Psoas muscle (tissue), 8 donors: ENCODE measurements around the gene GIMAP2. TPM values are rescaled to one million over a fixed set of nuclear protein-coding genes. Genes with fewer than 3 reads are reported as not detected.
A peak's percentile ranks its signal among the peaks of the same experiment; 100 is the strongest.

Source experiments
- ATAC-seq, 4 donors: fragments of 200-7000 bp; cut with Tn5 transposase; one replicate each; pipeline ENCODE4 v1.9.1; 2020; ENCODE audit warnings: moderate library complexity in 3 of 4, mild to moderate bottlenecking in 2 of 4
- DNase-seq, 2 donors: peaks; one replicate each; pipeline ENCODE4 v3.0.0-alpha.2; 2020
- H3K27ac ChIP-seq: fragments of 200-600 bp; one replicate; pipeline ENCODE4 v1.8.0; 2022
- H3K27me3 ChIP-seq, 3 donors: fragments of 200-600 bp in 1 of 3; one replicate each; pipeline versions ENCODE4 v1.6.1 to v1.8.0; 2013 to 2022; ENCODE audit warnings: low read length in 2 of 3, mild to moderate bottlenecking in 2 of 3, moderate library complexity in 1 of 3; ENCODE audit not compliant: insufficient read depth in 3 of 3
- H3K36me3 ChIP-seq, 2 donors: fragments of 200-600 bp in 1 of 2; one replicate each; pipeline versions ENCODE4 v1.6.1 to v1.8.0; 2013 to 2022; ENCODE audit warnings: low read depth in 1 of 2, mild to moderate bottlenecking in 1 of 2, moderate library complexity in 1 of 2; ENCODE audit not compliant: insufficient read depth in 1 of 2
- H3K4me1 ChIP-seq: fragments of 200-600 bp; one replicate; pipeline ENCODE4 v1.8.0; 2022
- H3K4me3 ChIP-seq: fragments of 200-600 bp; one replicate; pipeline ENCODE4 v1.8.0; 2022; ENCODE audit warnings: mild to moderate bottlenecking
- H3K9me3 ChIP-seq: fragments of 200-600 bp; one replicate; pipeline ENCODE4 v1.8.0; 2022
- WGBS, 3 donors: extraction: QIAGEN DNeasy Blood & Tissue Kit; methylation state at CpG; one replicate each; pipeline versions ENCODE4 v1.1.6 to v1.1.7; 2013; 5-methylcytosine and 5-hydroxymethylcytosine counted together
- intact Hi-C, 2 donors: fragments of 100-400 bp; cut with DNase I; formaldehyde crosslinking; loops; one replicate each; pipeline versions ENCODE4 v1.11.0 to v1.14.2; 2022
- polyA plus RNA-seq, 3 donors: library from polyadenylated mRNA; stranded (reverse); fragments of 200-250 nt; gene quantifications; one replicate each; pipeline ENCODE4 v1.2.3, GENCODE V29; 2013
- total RNA-seq, 4 donors: library from RNA; stranded (reverse); fragmentation: NEBNext Ultra II Directional in 2 of 4; extraction: Animal tissue kit (Norgen Biotek cat#: 25700) in 2 of 4; gene quantifications; one replicate each; pipeline versions ENCODE4 v1.2.1 to v1.2.4, GENCODE V29; 2021 to 2023
- TF ChIP-seq, protein P1 (sequence below): fragments of 200-600 bp; IDR thresholded peaks from one replicate; pipeline ENCODE4 v1.8.0; 2022; ENCODE audit warnings: antibody characterized with exemption
- donor health status: healthy with polysubstance abuse.
- donor health status: DM: no; HTN: no; CAD: no; lungs with moderate emphysema.
- donor health status: Bipolar disorder and iron deficiency.
- donor health status: healthy.
- donor health status: DM: yes; HTN: yes; CAD: no.
- donor health status: DM: no; HTN: no; CAD: no.
- donor health status: DM: no; HTN: no; CAD: no.
- donor health status: DM: yes; HTN: yes; CAD: no.

GIMAP2 gene
- total and polyA plus RNA-seq, 7 donors, result 1.4 to 5.3 (median 2.3) TPM

DNA sequence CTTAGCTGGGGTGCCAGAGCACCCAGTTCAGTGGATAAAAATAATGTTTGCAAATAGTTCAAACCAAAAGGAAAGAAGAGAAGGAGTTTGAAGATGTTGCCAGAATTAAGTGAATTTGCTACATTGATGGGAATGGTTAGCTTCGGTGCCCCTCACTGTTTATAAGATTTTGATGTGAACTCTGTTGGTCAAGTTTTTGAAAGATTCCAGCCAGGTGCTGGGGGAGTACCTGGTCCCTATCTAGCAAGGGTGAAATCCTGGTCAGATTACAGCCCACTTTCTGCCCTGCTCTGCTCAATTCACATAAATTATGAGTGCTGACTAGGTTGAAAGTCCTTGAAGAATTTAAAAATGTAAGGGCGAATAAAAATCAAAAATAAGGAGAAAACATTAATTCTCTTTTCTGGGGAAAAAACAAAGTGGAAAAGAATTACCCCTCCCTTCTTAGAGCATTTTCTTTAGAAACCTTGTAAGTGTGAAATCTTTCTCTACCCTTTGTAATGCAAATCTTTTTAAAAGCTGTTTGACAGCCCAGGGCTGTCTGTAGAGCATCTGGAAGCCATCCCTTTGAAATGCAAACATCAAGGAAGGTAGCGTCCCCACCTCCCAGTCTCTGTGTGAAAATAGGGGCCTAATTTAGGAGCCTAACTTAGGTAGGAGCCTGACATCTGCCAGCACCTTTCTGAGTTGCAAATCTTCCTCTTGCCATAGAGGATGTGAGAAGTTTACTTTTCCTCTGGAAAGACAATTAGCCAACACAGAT is 50.3 kb downstream of the GIMAP2 start:
- no peak for ATAC-seq
- TF ChIP-seq, protein P1, sequence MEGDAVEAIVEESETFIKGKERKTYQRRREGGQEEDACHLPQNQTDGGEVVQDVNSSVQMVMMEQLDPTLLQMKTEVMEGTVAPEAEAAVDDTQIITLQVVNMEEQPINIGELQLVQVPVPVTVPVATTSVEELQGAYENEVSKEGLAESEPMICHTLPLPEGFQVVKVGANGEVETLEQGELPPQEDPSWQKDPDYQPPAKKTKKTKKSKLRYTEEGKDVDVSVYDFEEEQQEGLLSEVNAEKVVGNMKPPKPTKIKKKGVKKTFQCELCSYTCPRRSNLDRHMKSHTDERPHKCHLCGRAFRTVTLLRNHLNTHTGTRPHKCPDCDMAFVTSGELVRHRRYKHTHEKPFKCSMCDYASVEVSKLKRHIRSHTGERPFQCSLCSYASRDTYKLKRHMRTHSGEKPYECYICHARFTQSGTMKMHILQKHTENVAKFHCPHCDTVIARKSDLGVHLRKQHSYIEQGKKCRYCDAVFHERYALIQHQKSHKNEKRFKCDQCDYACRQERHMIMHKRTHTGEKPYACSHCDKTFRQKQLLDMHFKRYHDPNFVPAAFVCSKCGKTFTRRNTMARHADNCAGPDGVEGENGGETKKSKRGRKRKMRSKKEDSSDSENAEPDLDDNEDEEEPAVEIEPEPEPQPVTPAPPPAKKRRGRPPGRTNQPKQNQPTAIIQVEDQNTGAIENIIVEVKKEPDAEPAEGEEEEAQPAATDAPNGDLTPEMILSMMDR, result no peak
- intact Hi-C loops, result loop anchor here in 1 of 2 donors (5.0 kb wide), 2 partner anchors 103 to 283 kb away; partner anchors contain the start of genes GIMAP6 and GIMAP8
- H3K4me1 ChIP-seq, result no peaks in the 10 kb centered on the region
- H3K27me3 ChIP-seq, result no peaks in the 10 kb centered on the region
- H3K36me3 ChIP-seq, result no peaks in the 10 kb centered on the region
- 33 to 39% (median 37%) methylated on average over 3 of the region's 3 CpGs for WGBS, 3 donors
- peak overlapping the region; percentile 70 for H3K27ac ChIP-seq
- no peak overlapping the region for H3K4me3 ChIP-seq
- H3K9me3 ChIP-seq, result no peaks in the 10 kb centered on the region
- DNase-seq, result no peak

DNA sequence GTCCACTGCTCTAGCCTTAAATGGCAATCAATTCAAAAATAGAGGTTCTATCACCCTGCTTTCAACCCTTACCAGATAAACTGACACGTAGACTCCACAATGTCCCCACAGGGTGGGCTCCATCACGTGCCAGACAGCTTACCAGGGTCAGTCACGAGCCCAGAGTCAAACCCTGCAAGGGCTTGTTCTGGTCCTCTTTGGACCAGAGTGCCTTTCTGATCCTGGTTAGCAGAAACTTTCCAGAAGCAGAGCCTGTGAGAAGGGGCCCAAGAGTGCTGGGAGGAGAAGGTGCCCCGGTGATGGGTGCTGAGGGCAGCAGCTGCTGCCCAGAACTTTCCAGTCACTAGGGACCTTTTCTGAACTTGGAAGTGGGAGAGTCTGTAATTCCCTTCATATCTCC is 51.4 kb downstream of the GIMAP2 start:
- H3K4me1 ChIP-seq, result no peaks in the 10 kb centered on the region
- 31 to 39% (median 33%) methylated on average over 4 of the region's 4 CpGs for WGBS, 3 donors
- ATAC-seq (peak in 1 of 4 donors; percentile 15), DNase-seq (no peak)
- TF ChIP-seq, protein P1, result no peak
- H3K9me3 ChIP-seq, result no peaks in the 10 kb centered on the region
- H3K27me3 ChIP-seq, result no peaks in the 10 kb centered on the region
- H3K27ac ChIP-seq, result peak overlapping the region; percentile 70
- H3K4me3 ChIP-seq, result peak overlapping the region; percentile 63
- no peaks in the 10 kb centered on the region for H3K36me3 ChIP-seq
- intact Hi-C loops, result loop anchor here in 1 of 2 donors (5.0 kb wide), 2 partner anchors 105 to 285 kb away; partner anchors contain the start of genes GIMAP6 and GIMAP8

DNA sequence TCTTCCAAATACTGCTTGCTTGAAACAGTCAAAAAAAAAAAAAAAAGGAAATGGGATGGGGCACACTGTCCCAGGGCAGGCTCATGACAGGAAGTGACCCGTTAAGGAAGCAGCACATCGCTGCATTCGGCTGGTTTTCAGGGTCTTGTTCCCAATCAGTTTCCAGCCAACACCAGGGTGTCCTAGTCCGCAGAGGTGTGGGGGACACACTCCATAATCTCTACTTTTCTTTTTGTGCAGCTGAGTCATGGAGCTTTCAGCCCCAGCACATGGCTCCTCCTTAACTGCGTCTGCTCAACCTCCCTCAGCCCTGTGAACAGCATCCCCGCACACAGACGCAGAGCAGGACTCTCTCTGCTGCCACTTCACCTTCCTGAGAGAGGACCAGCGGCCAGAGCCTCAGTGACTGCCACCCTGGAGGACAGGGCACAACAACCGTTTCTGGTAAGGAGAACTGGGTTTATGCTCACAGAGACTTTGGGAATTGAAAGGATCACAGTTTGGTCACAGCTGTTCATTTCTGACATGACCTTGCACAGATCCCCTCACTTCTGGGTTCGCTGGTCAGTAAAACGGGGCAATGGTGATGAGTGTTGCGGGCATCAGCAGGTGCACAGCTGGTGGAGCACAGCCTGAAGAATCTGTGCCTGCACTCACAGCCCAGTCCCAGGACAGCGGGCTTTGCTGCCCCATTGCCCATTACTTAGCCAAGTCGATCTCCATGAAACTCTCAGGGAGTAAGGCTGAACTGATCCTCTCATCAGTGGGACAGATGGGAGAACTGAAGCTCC is 52.0 kb downstream of the GIMAP2 start, which contains the start of gene GIMAP5:
TSS of gene GIMAP5 (plus strand) at position 154 of the 791 bp plus-strand sequence. CDS start 3,467 bp downstream, outside the sequence.
- peak in 1 of 2 donors; percentile 53 for DNase-seq
- intact Hi-C loops, result loop anchor here in 1 of 2 donors (5.0 kb wide), 2 partner anchors 105 to 285 kb away; partner anchors contain the start of genes GIMAP6 and GIMAP8
- 24 to 31% (median 29%) methylated on average over 14 of the region's 14 CpGs for WGBS, 3 donors

DNA sequence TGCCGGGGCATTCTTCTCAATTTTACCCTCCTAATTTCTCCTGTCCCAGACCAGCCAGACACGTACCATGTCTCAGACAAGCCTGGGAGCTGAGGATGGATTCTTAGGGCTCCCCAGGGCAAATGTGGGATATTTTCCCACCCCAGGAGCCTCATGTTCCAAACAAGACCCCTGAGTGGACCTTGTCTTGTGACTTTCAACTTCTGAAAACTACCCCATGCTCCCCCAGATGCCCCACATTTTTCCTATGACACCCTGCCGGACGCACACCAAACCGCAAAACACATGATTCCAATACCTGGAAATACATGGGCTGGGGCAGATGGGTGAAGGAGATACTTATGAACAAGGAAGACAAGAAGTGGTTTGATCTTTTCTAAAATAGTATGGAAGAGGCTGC is 52.6 kb downstream of the GIMAP2 start:
- H3K27me3 ChIP-seq, result no peaks in the 10 kb centered on the region
- 61 to 64% (median 63%) methylated on average over 5 of the region's 5 CpGs for WGBS, 3 donors
- peak overlapping the region; percentile 70 for H3K27ac ChIP-seq
- no peak for ATAC-seq
- H3K36me3 ChIP-seq, result peaks cover 0 to 6% of the 10 kb centered on the region in 2 donors
- H3K9me3 ChIP-seq, result no peaks in the 10 kb centered on the region
- H3K4me3 ChIP-seq, result peak overlapping the region; percentile 63
- intact Hi-C loops, result loop anchor here in 1 of 2 donors (5.0 kb wide), 2 partner anchors 106 to 286 kb away; partner anchors contain the start of genes GIMAP6 and GIMAP8
- TF ChIP-seq, protein P1, result no peak
- DNase-seq, result no peak
- H3K4me1 ChIP-seq, result no peaks in the 10 kb centered on the region

More for the DNA sequence above, 52.0 kb downstream of the GIMAP2 start, which contains the start of gene GIMAP5:
- Histone ChIP-seq H3K9me3 (no peaks in the 10 kb centered on the region), H3K27ac (peak within 1 kb of the TSS; percentile 70), H3K27me3 (no peaks in the 10 kb centered on the region), H3K4me3 (peak within 1 kb of the TSS; percentile 63), H3K4me1 (no peaks in the 10 kb centered on the region), H3K36me3 (peaks cover 0 to 4% of the 10 kb centered on the region in 2 donors)
- TF ChIP-seq, protein P1, result no peak
- peak in 2 of 4 donors; percentile 49 to 51 for ATAC-seq
